GM19238 (cell line): ENCODE data around the gene RAB26.
A peak's percentile ranks its signal among the peaks of the same experiment; 100 is the strongest.

Source experiments
- DNase-seq: peaks from one replicate; pipeline ENCODE4 v3.0.0; 2011; ENCODE audit warnings: low spot score; ENCODE audit not compliant: insufficient read length

Gene RAB26

DNA sequence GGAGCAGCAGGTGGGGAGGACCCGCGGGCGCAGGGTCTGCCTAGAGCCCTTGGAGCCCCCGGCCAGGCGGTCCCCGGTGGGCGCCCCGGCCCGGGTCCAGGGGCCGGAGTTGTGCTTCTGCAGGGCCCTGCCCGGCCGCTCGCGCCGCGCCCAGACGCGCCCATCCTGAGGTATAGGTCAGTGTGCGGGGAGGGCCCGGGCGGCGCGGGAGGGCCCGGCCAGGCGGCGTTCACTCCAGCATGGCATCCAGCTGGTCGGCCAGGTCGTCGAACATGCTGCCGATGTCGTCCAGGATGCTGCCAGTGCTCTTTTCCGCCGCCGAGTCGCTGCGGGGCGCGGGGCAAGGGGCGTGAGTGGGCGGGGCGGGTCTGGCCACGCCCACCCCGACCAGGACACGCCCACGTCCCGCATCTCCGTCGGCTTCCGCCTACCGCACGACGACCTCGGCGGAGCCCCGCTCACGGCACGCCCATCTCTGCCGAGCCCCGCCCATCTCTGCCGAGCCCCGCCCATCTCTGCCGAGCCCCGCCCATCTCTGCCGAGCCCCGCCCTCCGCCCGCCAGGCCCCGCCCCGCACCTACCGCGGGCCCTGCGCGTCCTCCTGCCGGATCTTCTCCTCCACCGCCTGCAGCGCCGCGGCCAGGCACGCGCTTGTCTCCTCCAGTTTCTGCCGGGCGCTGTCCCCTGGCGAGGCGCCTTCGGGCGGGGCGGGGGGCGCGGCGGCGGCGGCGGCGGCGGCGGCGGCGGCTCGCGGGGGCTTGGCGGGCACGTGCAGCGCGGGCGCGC lies 30.1 kb downstream of the RAB26 start:
- DNase-seq: no peak

DNA sequence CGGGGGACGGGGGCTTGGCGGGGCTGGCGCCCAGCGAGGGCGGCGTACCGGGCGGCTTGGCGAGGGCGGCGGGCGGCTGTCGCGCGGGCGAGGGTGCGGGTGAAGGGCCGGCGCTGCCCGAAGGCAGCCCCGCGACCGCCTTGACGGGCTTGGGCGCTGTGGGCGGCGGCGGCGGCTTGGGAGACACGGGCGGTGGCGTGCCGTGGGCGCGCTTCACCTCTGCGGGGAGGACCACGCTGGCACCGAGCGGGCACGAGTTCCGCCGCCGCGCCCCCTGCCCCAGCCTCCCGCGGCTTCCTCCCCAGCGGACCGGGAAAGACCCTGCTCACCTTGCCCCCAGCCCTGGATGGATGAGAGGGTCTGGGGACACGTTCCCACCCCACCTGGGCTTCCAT lies 30.7 kb downstream of the RAB26 start:
- DNase-seq: no peak

- DNase-seq: no peak
Observed at GRCh38 chr16:2179576-2179975, 31.2 kb downstream of the RAB26 start.

- no peak for DNase-seq
Observed at GRCh38 chr16:2180461-2180860, 32.0 kb downstream of the RAB26 start.

- DNase-seq: no peak
Observed at GRCh38 chr16:2180962-2181923, 32.8 kb downstream of the RAB26 start.

GRCh38 chr16:2181952-2182351 lies 33.5 kb downstream of the RAB26 start:
- no peak for DNase-seq

GRCh38 chr16:2183671-2184070 lies 35.2 kb downstream of the RAB26 start:
- DNase-seq: no peak

- no peak for DNase-seq
Observed at GRCh38 chr16:2184346-2184745, 35.9 kb downstream of the RAB26 start.

GRCh38 chr16:2184962-2185361 lies 36.5 kb downstream of the RAB26 start:
- no peak for DNase-seq

DNA sequence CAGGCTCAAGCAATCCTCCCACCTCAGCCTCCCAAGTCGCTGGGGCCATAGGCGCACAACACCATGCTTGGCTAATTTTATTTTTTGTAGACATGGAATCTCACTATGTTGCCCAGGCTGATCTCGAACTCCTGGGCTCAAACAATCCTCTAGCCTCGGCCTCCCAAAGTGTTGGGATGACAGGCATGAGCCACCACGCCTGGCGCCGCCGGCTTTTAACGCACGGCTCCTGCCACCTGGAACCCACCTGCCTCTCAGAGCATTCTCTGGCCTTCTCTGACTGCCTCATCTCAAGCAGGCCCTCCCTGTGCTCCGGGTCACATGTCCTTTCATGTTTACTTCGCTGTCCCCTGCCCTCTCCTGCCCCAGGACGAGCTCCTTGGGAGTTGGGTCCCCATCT lies 37.6 kb downstream of the RAB26 start:
- no peak for DNase-seq

GRCh38 chr16:2186505-2186904 lies 38.1 kb downstream of the RAB26 start:
- DNase-seq: no peak

DNA sequence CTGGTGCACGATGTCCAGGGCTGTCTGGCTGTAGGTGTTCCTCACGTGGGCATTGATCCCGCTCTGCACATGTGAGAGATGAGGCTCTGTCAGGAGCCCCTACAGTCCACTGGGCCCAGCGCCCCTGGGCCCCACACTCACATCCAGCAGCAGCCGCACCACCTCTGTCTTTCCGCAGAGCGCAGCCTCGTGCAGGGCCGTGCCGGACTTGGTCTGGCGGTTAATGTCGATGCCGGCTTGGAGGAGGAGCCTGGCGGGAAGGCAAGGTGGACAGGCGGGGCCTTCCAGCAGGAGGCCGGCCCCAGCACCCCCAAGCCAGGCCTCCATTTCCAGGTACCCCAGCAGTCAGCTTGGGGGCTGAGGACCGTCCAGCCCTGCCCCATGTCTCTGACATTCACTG lies 38.8 kb downstream of the RAB26 start:
- DNase-seq: no peak

GRCh38 chr16:2188395-2188794 lies 40.0 kb downstream of the RAB26 start:
- no peak for DNase-seq

DNA sequence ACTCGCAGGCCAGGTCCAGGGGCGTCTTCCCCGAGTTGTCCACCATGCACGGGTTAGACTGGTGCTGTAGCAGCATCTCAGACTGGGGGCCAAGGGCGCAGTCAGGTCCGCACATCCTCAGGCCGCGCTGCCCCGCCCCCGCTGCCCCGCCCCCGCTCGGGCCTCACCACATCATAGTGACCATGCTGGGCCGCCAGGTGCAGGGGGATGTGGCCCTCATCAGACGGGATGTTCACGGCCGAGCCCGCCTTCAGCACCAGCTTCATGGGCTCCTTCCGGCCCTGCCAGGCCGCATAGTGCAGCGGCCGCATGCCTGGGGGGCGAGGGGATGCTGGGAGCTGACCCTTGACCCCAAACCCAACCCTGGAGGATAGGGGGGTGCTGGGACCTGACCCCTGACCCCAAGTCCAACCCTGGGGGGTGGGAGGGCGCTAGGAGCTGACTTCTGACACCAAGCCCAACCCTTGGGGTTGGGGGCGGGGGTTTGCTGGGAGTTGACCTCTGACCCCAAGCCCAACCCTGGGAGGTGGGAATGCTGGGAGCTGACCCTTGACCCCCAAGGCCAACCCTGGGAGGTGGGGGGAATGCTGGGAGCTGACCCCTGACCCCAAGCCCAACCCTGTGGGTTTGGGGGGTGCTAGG lies 40.9 kb downstream of the RAB26 start:
- DNase-seq: no peak

DNA sequence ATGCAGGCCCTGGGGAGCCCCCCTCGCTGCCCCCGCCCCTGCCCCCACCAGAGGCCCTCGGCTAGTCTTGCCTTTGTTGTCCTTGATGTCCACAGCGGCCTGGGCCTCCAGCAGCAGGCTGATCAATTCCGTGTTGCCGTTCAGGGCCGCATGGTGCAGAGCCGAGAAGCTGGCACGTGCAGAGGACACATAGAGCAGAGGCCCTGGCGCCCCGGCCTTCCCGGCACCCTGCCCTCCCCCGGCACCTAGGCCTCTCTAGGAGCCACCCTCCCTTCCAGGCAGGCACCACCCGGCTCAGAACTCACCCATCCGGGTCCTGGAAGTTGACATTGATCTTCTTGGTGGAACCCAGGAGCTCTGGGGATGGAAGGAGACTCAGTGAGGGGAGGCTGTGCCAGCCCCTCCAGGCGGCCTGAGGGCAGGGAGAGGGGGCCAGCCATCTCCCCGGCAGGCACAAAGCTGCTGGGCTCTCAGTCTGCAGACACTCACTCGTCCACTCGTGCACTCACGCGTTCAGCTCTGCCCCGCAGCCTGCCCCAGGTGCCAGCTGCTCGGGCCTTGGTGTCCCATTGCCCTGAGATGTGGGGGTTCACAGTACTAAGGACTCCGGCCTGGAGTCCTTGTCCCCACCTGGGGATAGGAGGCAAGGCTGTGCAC lies 41.7 kb downstream of the RAB26 start:
- DNase-seq: no peak

GRCh38 chr16:2190659-2191445 lies 42.4 kb downstream of the RAB26 start:
- no peak for DNase-seq

GRCh38 chr16:2191446-2191706 lies 43.0 kb downstream of the RAB26 start:
- no peak for DNase-seq

- no peak for DNase-seq
Observed at GRCh38 chr16:2194166-2194834, 45.9 kb downstream of the RAB26 start.

GRCh38 chr16:2194852-2195321 lies 46.5 kb downstream of the RAB26 start:
- DNase-seq: peak; percentile 65
